ENCODE measurements around the gene BHLHE23.

BHLHE23 gene

DNA sequence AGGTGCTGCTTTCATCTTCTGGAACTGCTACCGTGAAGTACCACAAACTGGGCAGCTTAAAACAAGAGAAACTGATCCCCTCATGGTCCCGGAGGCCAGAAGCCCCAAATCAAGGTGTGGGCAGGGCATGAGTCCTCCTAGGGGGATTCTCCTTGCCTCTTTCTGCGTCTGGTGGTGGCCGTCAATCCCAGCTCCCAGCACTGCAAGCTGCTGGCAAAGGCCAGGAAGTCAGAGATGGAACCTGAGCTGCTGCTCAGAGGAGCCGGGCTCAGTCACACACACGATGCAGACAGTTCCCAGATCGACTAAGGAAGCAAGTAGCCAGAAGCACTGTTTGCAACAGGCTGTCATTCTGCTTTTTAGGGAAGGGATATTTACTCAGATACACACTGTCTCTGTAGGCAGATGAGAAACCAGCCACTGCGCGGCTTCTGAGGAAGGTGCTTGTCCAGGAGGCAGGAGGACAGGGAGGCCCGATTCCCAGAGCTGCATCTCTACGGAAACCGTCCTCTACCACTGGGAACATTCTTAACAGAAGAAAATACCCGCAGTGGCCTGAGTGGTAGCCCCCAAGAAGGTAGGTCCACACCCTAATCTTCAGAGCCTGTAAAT, 15.5 kb downstream of the BHLHE23 start:
- Histone ChIP-seq H3K4me3 (ENCODE audit: control insufficient read depth in 1 of 7, extremely low read depth in 1 of 7, insufficient read depth in 4 of 7, low read depth in 2 of 7, low read length in 6 of 7) (no peak overlapping the region), H3K9me3 (ENCODE audit: control extremely low read depth in 1 of 5, control insufficient read depth in 4 of 5, insufficient read depth in 2 of 5, low read depth in 1 of 5, low read length in 4 of 5) (no peaks in the 10 kb centered on the region), H3K36me3 (ENCODE audit: control insufficient read depth in 4 of 4, insufficient read depth in 4 of 4, low read length in 3 of 4) (no peaks in the 10 kb centered on the region), H3K4me1 (ENCODE audit: control extremely low read depth in 1 of 4, control insufficient read depth in 4 of 4, insufficient read depth in 4 of 4, low read length in 3 of 4) (peaks cover 0 to 11% (median 7%) of the 10 kb centered on the region in 4 experiments), H3K27me3 (replicated peaks in 2 of 5; ENCODE audit: control insufficient read depth in 4 of 5, insufficient read depth in 5 of 5, low read length in 4 of 5) (peaks cover 0 to 15% (median 0%) of the 10 kb centered on the region in 5 experiments), H3K27ac (ENCODE audit: insufficient read depth in 1 of 2, low read depth in 1 of 2, low read length in 2 of 2, poor library complexity in 1 of 2, severe bottlenecking in 2 of 2) (no peak overlapping the region)
- 87% methylated on average over 12 of the region's 13 CpGs for WGBS (ENCODE audit: insufficient coverage)
- CTCF ChIA-PET = interaction anchor here (0.9 to 2.7 kb wide), 5 partner anchors 8 to 18 kb away, joined by 3 to 12 read pairs (median 4); no protein-coding TSS in a partner anchor
- POLR2A ChIA-PET = no interaction called here
- no peak for DNase-seq

DNA sequence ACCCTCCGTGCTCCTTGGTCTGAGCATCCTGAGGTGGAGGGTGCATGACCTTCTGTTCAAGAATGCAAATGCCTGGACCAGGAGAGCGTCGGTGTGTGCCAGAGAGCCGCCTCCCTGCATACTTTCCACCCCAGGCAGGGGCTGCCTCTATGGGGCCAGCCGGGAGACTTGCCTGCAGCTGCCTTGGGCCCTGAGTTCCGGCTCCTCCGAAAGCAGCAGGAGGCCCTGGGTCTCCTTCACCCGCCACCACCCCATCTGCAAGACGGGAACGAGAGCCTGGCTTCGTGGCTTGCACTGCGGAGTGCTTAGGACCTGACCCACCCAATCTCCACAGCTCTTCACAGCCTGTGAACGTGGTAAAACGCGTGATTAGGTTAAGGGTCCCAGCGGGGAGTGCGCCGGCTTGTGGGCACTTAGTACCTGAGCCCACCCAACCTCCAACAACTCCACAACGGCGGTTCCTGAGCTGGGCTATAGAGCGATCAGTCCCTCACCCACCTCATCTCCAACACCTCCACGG, 16.4 kb downstream of the BHLHE23 start:
- Histone ChIP-seq H3K36me3 (ENCODE audit: control insufficient read depth in 4 of 4, insufficient read depth in 4 of 4, low read length in 3 of 4) (no peaks in the 10 kb centered on the region), H3K27ac (ENCODE audit: insufficient read depth in 1 of 2, low read depth in 1 of 2, low read length in 2 of 2, poor library complexity in 1 of 2, severe bottlenecking in 2 of 2) (no peak overlapping the region), H3K27me3 (replicated peaks in 2 of 5; ENCODE audit: control insufficient read depth in 4 of 5, insufficient read depth in 5 of 5, low read length in 4 of 5) (peaks cover 0 to 16% (median 0%) of the 10 kb centered on the region in 5 experiments), H3K9me3 (ENCODE audit: control extremely low read depth in 1 of 5, control insufficient read depth in 4 of 5, insufficient read depth in 2 of 5, low read depth in 1 of 5, low read length in 4 of 5) (no peaks in the 10 kb centered on the region), H3K4me1 (ENCODE audit: control extremely low read depth in 1 of 4, control insufficient read depth in 4 of 4, insufficient read depth in 4 of 4, low read length in 3 of 4) (peaks cover 0 to 11% (median 7%) of the 10 kb centered on the region in 4 experiments), H3K4me3 (ENCODE audit: control insufficient read depth in 1 of 7, extremely low read depth in 1 of 7, insufficient read depth in 4 of 7, low read depth in 2 of 7, low read length in 6 of 7) (no peak overlapping the region)
- WGBS (ENCODE audit: insufficient coverage) = 92% methylated on average over 19 of the region's 22 CpGs
- CTCF ChIA-PET = interaction anchor here (0.9 to 2.7 kb wide), 3 partner anchors 9 to 18 kb away, joined by 3 to 9 read pairs (median 4); no protein-coding TSS in a partner anchor
- DNase-seq = no peak
- POLR2A ChIA-PET = no interaction called here

DNA sequence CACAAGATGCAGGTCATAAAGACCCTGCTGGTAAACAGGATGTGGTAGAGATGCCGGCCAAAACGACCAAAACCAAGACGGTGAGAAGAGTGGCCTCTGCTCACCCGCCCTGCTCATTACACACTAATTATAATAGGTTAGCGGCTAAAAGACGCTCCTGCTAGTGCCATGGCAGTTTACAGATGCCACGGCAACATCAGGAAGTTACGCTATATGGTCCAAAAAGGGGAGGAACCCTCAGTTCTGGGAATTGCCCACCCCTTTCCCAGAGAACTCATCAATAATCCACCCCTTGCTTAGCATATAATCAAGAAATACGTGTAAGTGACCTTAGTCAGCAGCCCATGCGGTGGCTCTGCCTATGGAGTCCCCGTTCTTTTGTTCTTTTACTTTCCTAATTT, 17.6 kb downstream of the BHLHE23 start:
- CTCF ChIA-PET = no interaction called here
- no peaks in the 10 kb centered on the region for H3K36me3 ChIP-seq (ENCODE audit: control insufficient read depth in 4 of 4, insufficient read depth in 4 of 4, low read length in 3 of 4)
- H3K27me3 ChIP-seq (replicated peaks in 2 of 5; ENCODE audit: control insufficient read depth in 4 of 5, insufficient read depth in 5 of 5, low read length in 4 of 5) = peaks cover 0 to 9% (median 0%) of the 10 kb centered on the region in 5 experiments
- no peaks in the 10 kb centered on the region for H3K9me3 ChIP-seq (ENCODE audit: control extremely low read depth in 1 of 5, control insufficient read depth in 4 of 5, insufficient read depth in 2 of 5, low read depth in 1 of 5, low read length in 4 of 5)
- peak overlapping the region in 4 of 7 experiments; percentile 32 to 80 (median 62) for H3K4me3 ChIP-seq (ENCODE audit: control insufficient read depth in 1 of 7, extremely low read depth in 1 of 7, insufficient read depth in 4 of 7, low read depth in 2 of 7, low read length in 6 of 7)
- POLR2A ChIA-PET = no interaction called here
- peak in 2 of 3 donors; percentile 66 to 71 for DNase-seq
- 18% methylated on average over 3 of the region's 11 CpGs for WGBS (ENCODE audit: insufficient coverage)
- H3K4me1 ChIP-seq (ENCODE audit: control extremely low read depth in 1 of 4, control insufficient read depth in 4 of 4, insufficient read depth in 4 of 4, low read length in 3 of 4) = peaks cover 0 to 11% (median 7%) of the 10 kb centered on the region in 4 experiments
- no peak overlapping the region for H3K27ac ChIP-seq (ENCODE audit: insufficient read depth in 1 of 2, low read depth in 1 of 2, low read length in 2 of 2, poor library complexity in 1 of 2, severe bottlenecking in 2 of 2)

DNA sequence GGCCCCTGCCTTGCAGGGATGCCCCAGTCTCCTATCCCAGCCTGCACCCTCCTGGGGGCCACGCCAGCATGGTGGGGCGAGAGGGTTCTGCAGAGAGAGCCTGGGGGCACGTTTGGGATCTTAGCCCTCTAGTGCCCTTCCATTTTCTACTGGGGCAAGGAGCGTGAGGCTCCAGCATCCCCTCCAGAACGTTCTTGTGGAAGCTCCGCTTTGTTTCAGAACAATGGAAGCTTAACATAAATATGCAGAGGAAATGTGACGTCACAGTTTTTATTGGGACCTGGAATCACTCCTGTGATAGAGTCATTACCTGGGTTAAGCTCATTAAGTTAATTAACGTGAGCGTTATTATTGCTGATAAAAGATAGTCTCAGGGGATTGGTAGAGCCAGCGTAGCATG, 19.6 kb downstream of the BHLHE23 start:
- DNase-seq = no peak
- ChIA-PET POLR2A (no interaction called here), CTCF (interaction anchor here (1.2 to 1.4 kb wide), 2 partner anchors 12 to 17 kb away, joined by 3 to 5 read pairs; no protein-coding TSS in a partner anchor)
- WGBS (ENCODE audit: insufficient coverage) = 89% methylated on average over 7 of the region's 10 CpGs
- no peaks in the 10 kb centered on the region for H3K9me3 ChIP-seq (ENCODE audit: control extremely low read depth in 1 of 5, control insufficient read depth in 4 of 5, insufficient read depth in 2 of 5, low read depth in 1 of 5, low read length in 4 of 5)
- no peaks in the 10 kb centered on the region for H3K36me3 ChIP-seq (ENCODE audit: control insufficient read depth in 4 of 4, insufficient read depth in 4 of 4, low read length in 3 of 4)
- H3K27ac ChIP-seq (ENCODE audit: insufficient read depth in 1 of 2, low read depth in 1 of 2, low read length in 2 of 2, poor library complexity in 1 of 2, severe bottlenecking in 2 of 2) = no peak overlapping the region
- H3K4me3 ChIP-seq (ENCODE audit: control insufficient read depth in 1 of 7, extremely low read depth in 1 of 7, insufficient read depth in 4 of 7, low read depth in 2 of 7, low read length in 6 of 7) = no peak overlapping the region
- H3K4me1 ChIP-seq (ENCODE audit: control extremely low read depth in 1 of 4, control insufficient read depth in 4 of 4, insufficient read depth in 4 of 4, low read length in 3 of 4) = peaks cover 0 to 23% (median 16%) of the 10 kb centered on the region in 4 experiments
- peaks cover 0 to 11% (median 0%) of the 10 kb centered on the region in 5 experiments for H3K27me3 ChIP-seq (replicated peaks in 2 of 5; ENCODE audit: control insufficient read depth in 4 of 5, insufficient read depth in 5 of 5, low read length in 4 of 5)

DNA sequence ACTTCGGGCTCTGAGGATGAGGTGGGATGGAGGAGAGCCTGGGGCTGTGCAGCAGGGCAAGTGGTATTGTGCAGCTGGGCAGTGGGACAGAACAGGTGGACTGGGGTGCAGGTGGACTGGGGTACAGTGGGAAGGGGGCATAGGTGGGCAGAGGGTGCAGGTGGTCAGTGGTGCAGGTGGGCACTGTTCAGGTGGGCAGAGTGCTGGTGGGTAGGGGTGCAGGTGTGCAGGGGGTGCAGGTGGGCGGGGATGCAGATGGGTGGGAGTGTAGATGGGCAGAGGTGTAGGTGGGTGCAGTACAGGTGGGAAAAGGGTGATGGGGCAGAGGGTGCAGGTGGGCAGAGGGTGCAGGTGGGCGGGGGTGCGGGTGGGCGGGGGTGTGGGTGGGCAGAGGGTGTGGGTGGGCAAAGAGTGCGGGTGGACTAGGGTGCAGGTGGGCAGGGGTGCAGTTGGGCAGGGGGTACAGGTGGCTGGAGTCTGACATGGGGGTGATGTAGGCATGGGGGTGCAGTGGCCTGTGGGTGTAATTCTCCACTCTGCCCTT, 20.4 kb downstream of the BHLHE23 start:
- H3K27ac ChIP-seq (ENCODE audit: insufficient read depth in 1 of 2, low read depth in 1 of 2, low read length in 2 of 2, poor library complexity in 1 of 2, severe bottlenecking in 2 of 2) = no peak overlapping the region
- peaks cover 3 to 31% (median 24%) of the 10 kb centered on the region in 4 experiments for H3K4me1 ChIP-seq (ENCODE audit: control extremely low read depth in 1 of 4, control insufficient read depth in 4 of 4, insufficient read depth in 4 of 4, low read length in 3 of 4)
- H3K27me3 ChIP-seq (replicated peaks in 2 of 5; ENCODE audit: control insufficient read depth in 4 of 5, insufficient read depth in 5 of 5, low read length in 4 of 5) = peaks cover 0 to 9% (median 0%) of the 10 kb centered on the region in 5 experiments
- H3K9me3 ChIP-seq (ENCODE audit: control extremely low read depth in 1 of 5, control insufficient read depth in 4 of 5, insufficient read depth in 2 of 5, low read depth in 1 of 5, low read length in 4 of 5) = no peaks in the 10 kb centered on the region
- no peaks in the 10 kb centered on the region for H3K36me3 ChIP-seq (ENCODE audit: control insufficient read depth in 4 of 4, insufficient read depth in 4 of 4, low read length in 3 of 4)
- 100% methylated on average over 2 of the region's 6 CpGs for WGBS (ENCODE audit: insufficient coverage)
- ChIA-PET CTCF (no interaction called here), POLR2A (no interaction called here)
- DNase-seq = no peak
- no peak overlapping the region for H3K4me3 ChIP-seq (ENCODE audit: control insufficient read depth in 1 of 7, extremely low read depth in 1 of 7, insufficient read depth in 4 of 7, low read depth in 2 of 7, low read length in 6 of 7)

DNA sequence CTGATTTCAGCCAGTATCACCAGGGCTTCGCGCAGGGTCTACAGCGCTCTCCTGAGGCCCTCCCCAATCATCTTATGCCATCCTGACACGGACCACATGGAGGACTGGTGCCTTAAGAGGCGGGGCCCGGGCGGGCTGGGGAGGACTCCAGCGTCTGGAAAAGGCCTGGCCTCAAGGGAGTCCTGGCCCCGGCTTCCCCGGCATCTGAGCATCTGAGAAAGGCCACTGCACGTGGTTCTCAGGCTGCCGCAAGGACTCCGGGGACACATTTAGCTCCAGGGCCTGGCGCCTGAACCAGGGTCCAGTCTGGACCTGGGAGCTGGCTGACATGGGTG, 21.4 kb downstream of the BHLHE23 start:
- Histone ChIP-seq H3K27ac (ENCODE audit: insufficient read depth in 1 of 2, low read depth in 1 of 2, low read length in 2 of 2, poor library complexity in 1 of 2, severe bottlenecking in 2 of 2) (no peak overlapping the region), H3K4me3 (ENCODE audit: control insufficient read depth in 1 of 7, extremely low read depth in 1 of 7, insufficient read depth in 4 of 7, low read depth in 2 of 7, low read length in 6 of 7) (no peak overlapping the region), H3K36me3 (ENCODE audit: control insufficient read depth in 4 of 4, insufficient read depth in 4 of 4, low read length in 3 of 4) (no peaks in the 10 kb centered on the region), H3K9me3 (ENCODE audit: control extremely low read depth in 1 of 5, control insufficient read depth in 4 of 5, insufficient read depth in 2 of 5, low read depth in 1 of 5, low read length in 4 of 5) (no peaks in the 10 kb centered on the region), H3K27me3 (replicated peaks in 2 of 5; ENCODE audit: control insufficient read depth in 4 of 5, insufficient read depth in 5 of 5, low read length in 4 of 5) (peaks cover 0 to 9% (median 0%) of the 10 kb centered on the region in 5 experiments), H3K4me1 (ENCODE audit: control extremely low read depth in 1 of 4, control insufficient read depth in 4 of 4, insufficient read depth in 4 of 4, low read length in 3 of 4) (peaks cover 3 to 40% (median 33%) of the 10 kb centered on the region in 4 experiments)
- 98% methylated on average over 14 of the region's 14 CpGs for WGBS (ENCODE audit: insufficient coverage)
- DNase-seq = no peak
- ChIA-PET CTCF (interaction anchor here (1.8 kb wide), 1 partner anchor 10 kb away, joined by 5 read pairs; no protein-coding TSS in a partner anchor), POLR2A (interaction anchor here (0.6 kb wide), 1 partner anchor 13 kb away, joined by 3 read pairs; no protein-coding TSS in a partner anchor)
